ENCODE measurements around the gene SLC1A2.

Gene SLC1A2

GRCh38 chr11:35293699-35294098 lies 125.7 kb downstream of the SLC1A2 start:
- no peak for DNase-seq

- no peak for DNase-seq
Observed at GRCh38 chr11:35293035-35293434, 126.3 kb downstream of the SLC1A2 start.

- DNase-seq, result no peak
Observed at GRCh38 chr11:35292279-35292678, 127.1 kb downstream of the SLC1A2 start.

GRCh38 chr11:35290876-35291275 lies 128.5 kb downstream of the SLC1A2 start:
- DNase-seq, result no peak

GRCh38 chr11:35289821-35290220 lies 129.5 kb downstream of the SLC1A2 start:
- DNase-seq, result no peak

GRCh38 chr11:35288817-35289541 lies 130.4 kb downstream of the SLC1A2 start:
- no peak for DNase-seq

- no peak for DNase-seq
Observed at GRCh38 chr11:35288309-35288708, 131.0 kb downstream of the SLC1A2 start.

- DNase-seq, result no peak
Observed at GRCh38 chr11:35287344-35287890, 131.9 kb downstream of the SLC1A2 start.

- DNase-seq, result no peak
Observed at GRCh38 chr11:35286126-35286525, 133.2 kb downstream of the SLC1A2 start.

- no peak for DNase-seq
Observed at GRCh38 chr11:35285471-35285870, 133.9 kb downstream of the SLC1A2 start.

- no peak for DNase-seq
Observed at GRCh38 chr11:35282221-35282882, 137.0 kb downstream of the SLC1A2 start.

GRCh38 chr11:35281169-35281688 lies 138.1 kb downstream of the SLC1A2 start:
- DNase-seq, result no peak

- no peak for DNase-seq
Observed at GRCh38 chr11:35280727-35281126, 138.6 kb downstream of the SLC1A2 start.

GRCh38 chr11:35277827-35278226 lies 141.5 kb downstream of the SLC1A2 start:
- DNase-seq, result no peak

- no peak for DNase-seq
Observed at GRCh38 chr11:35276396-35277145, 142.8 kb downstream of the SLC1A2 start.

GRCh38 chr11:35275786-35276170 lies 143.6 kb downstream of the SLC1A2 start:
- no peak for DNase-seq

- DNase-seq, result no peak
Observed at GRCh38 chr11:35274909-35275785, 144.2 kb downstream of the SLC1A2 start.

GRCh38 chr11:35272391-35272902 lies 146.9 kb downstream of the SLC1A2 start:
- DNase-seq, result peak; percentile 46

- DNase-seq, result no peak
Observed at GRCh38 chr11:35271031-35271430, 148.3 kb downstream of the SLC1A2 start.

- no peak for DNase-seq
Observed at GRCh38 chr11:35270342-35270741, 149.0 kb downstream of the SLC1A2 start.

GRCh38 chr11:35267504-35267903 lies 151.9 kb downstream of the SLC1A2 start:
- no peak for DNase-seq
